HCT116 (cell line): ENCODE data around the gene NDUFAF2. TPM values are rescaled to one million over a fixed set of nuclear protein-coding genes. Genes with fewer than 3 reads are reported as not detected.

Source experiments
- ATAC-seq: fragments of 200-7000 bp; cut with Tn5 transposase; 2 replicates; pipeline ENCODE4 v1.9.1; 2020; ENCODE audit warnings: mild to moderate bottlenecking, moderate library complexity
- BruUV-seq: library from RNA; stranded (reverse); fragments of 400-500 nt; replicated peaks from 2 replicates; lab custom pipeline; 2021; lab: Mats Ljungman, UMichigan
- CTCF ChIA-PET: fragments of 300-600 bp; sonication (Branson Sonifier 250); formaldehyde crosslinking; loops from one replicate; lab custom pipeline; 2021; ENCODE audit warnings: antibody characterized with exemption; lab: Charles Lee
- POLR2A ChIA-PET: fragments of 300-600, 350-600 bp; sonication (Branson Sonifier 250); formaldehyde crosslinking; loops from one replicate; lab custom pipeline; 2021; ENCODE audit warnings: antibody characterized with exemption; lab: Charles Lee
- RAD21 ChIA-PET, 2 experiments: fragments of 300-600 bp; sonication (Branson Sonifier 250); formaldehyde crosslinking; loops; one replicate each; lab custom pipeline; 2023; ENCODE audit warnings: low total read pairs in 2 of 2; ENCODE audit not compliant: uncharacterized antibody in 2 of 2, unreplicated experiment in 2 of 2, low non-redundant PET in 1 of 2; lab: Charles Lee
- DNase-seq: peaks from one replicate; pipeline ENCODE4 v3.0.0-alpha.2; 2010; ENCODE audit warnings: low read depth, low spot score
- H2AFZ ChIP-seq: fragments of 200-600 bp; shearing (Covaris generic), sonication (generic); 2 replicates; pipeline ENCODE4 v1.6.1; 2017; ENCODE audit warnings: low read depth, mixed run types, mixed read lengths, antibody characterized with exemption, low read length; ENCODE audit not compliant: poor library complexity, severe bottlenecking
- H3K27ac ChIP-seq: 2 replicates; pipeline ENCODE4 v1.5.1; 2012; ENCODE audit warnings: low read depth, low read length
- H3K27me3 ChIP-seq: fragments of 200-600 bp; sonication (generic); 2 replicates; pipeline ENCODE4 v1.6.1; 2016; ENCODE audit warnings: mixed run types, low read length, mixed read lengths; ENCODE audit not compliant: insufficient read depth
- H3K36me3 ChIP-seq, 2 experiments: fragments of 200-500 bp in 1 of 2; fragments of 200-600 bp in 1 of 2; sonication (Bioruptor generic) in 1 of 2; sonication (generic) in 1 of 2; 2 replicates each; pipeline versions ENCODE4 v1.5.1 to v1.6.1; 2014 to 2016; ENCODE audit warnings: low read length in 2 of 2, inconsistent platforms in 1 of 2, mixed read lengths in 1 of 2, mixed run types in 1 of 2; ENCODE audit not compliant: insufficient read depth in 2 of 2, control insufficient read depth in 1 of 2
- H3K4me1 ChIP-seq, 2 experiments: fragments of 200-600 bp in 1 of 2; sonication (generic) in 1 of 2; 2 replicates each; pipeline versions ENCODE4 v1.5.1 to v1.6.1; 2012 to 2017; ENCODE audit warnings: low read length in 2 of 2, inconsistent platforms in 1 of 2, mild to moderate bottlenecking in 1 of 2, mixed read lengths in 1 of 2, mixed run types in 1 of 2, moderate library complexity in 1 of 2; ENCODE audit not compliant: insufficient read depth in 2 of 2, control insufficient read depth in 1 of 2
- H3K4me2 ChIP-seq: fragments of 200-600 bp; sonication (generic); 2 replicates; pipeline ENCODE4 v1.6.1; 2017; ENCODE audit warnings: mixed run types, low read length, mixed read lengths
- H3K4me3 ChIP-seq, 2 experiments: fragments of 200-600 bp in 1 of 2; sonication (generic) in 1 of 2; replicated peaks in 1 of 2; 2 replicates each; pipeline ENCODE4 v1.5.1; 2011 to 2016; ENCODE audit warnings: low read length in 2 of 2, control low read depth in 1 of 2, low read depth in 1 of 2, mild to moderate bottlenecking in 1 of 2, mixed read lengths in 1 of 2, mixed run types in 1 of 2
- H3K79me2 ChIP-seq: fragments of 200-600 bp; sonication (generic); 2 replicates; pipeline ENCODE4 v1.6.1; 2017; ENCODE audit warnings: mild to moderate bottlenecking, mixed run types, low read length, moderate library complexity, mixed read lengths; ENCODE audit not compliant: insufficient read depth
- H3K9ac ChIP-seq: fragments of 200-600 bp; sonication (generic); 2 replicates; pipeline ENCODE4 v1.6.1; 2016; ENCODE audit warnings: low read length, mixed read lengths
- H3K9me2 ChIP-seq: fragments of 200-600 bp; sonication (generic), shearing (Covaris generic); 2 replicates; pipeline ENCODE4 v1.6.1; 2017; ENCODE audit warnings: mixed run types, mild to moderate bottlenecking, moderate library complexity; ENCODE audit not compliant: insufficient read depth
- H3K9me3 ChIP-seq, 2 experiments: fragments of 200-500 bp in 1 of 2; fragments of 200-600 bp in 1 of 2; sonication (Bioruptor generic) in 1 of 2; sonication (generic) in 1 of 2; 2 replicates each; pipeline ENCODE4 v1.6.1; 2014 to 2017; ENCODE audit warnings: low read length in 2 of 2, mixed read lengths in 2 of 2, inconsistent platforms in 1 of 2, low read depth in 1 of 2, mild to moderate bottlenecking in 1 of 2, mixed run types in 1 of 2, moderate library complexity in 1 of 2; ENCODE audit not compliant: control insufficient read depth in 1 of 2, insufficient read depth in 1 of 2
- H4K20me1 ChIP-seq: fragments of 200-600 bp; sonication (generic), shearing (Covaris generic); 2 replicates; pipeline ENCODE4 v1.6.1; 2017; ENCODE audit warnings: mixed run types, mild to moderate bottlenecking, moderate library complexity; ENCODE audit not compliant: insufficient read depth
- CBX3 ChIP-seq: IDR thresholded peaks from 2 replicates; pipeline ENCODE4 v1.6.1; 2012; ENCODE audit warnings: low read depth
- CEBPB ChIP-seq: IDR thresholded peaks from 2 replicates; pipeline ENCODE4 v1.6.1; 2012; ENCODE audit warnings: low read depth
- CTCF ChIP-seq, 3 experiments: fragments of 200-600 bp in 1 of 3; sonication (generic) in 1 of 3; IDR thresholded peaks in 2 of 3; conservative IDR thresholded peaks in 1 of 3; 2 replicates each; pipeline ENCODE4 v1.5.1; 2012 to 2017; ENCODE audit warnings: low read depth in 2 of 3, low read length in 2 of 3, antibody characterized with exemption in 1 of 3, borderline replicate concordance in 1 of 3, control low read depth in 1 of 3, mild to moderate bottlenecking in 1 of 3, mixed read lengths in 1 of 3, mixed run types in 1 of 3, moderate library complexity in 1 of 3; ENCODE audit not compliant: insufficient read depth in 1 of 3
- ELF1 ChIP-seq: IDR thresholded peaks from 2 replicates; pipeline ENCODE4 v1.6.1; 2012; ENCODE audit warnings: low read depth, borderline replicate concordance
- EZH2 ChIP-seq: fragments of 200-600 bp; sonication (generic); IDR thresholded peaks from 2 replicates; pipeline ENCODE4 v1.6.1; 2017; ENCODE audit warnings: antibody characterized with exemption, mixed run types
- FOSL1 ChIP-seq: IDR thresholded peaks from 2 replicates; pipeline ENCODE4 v1.6.1; 2012; ENCODE audit warnings: low read depth
- JUND ChIP-seq: IDR thresholded peaks from 2 replicates; pipeline ENCODE4 v1.6.1; 2012
- MAX ChIP-seq: IDR thresholded peaks from 2 replicates; pipeline ENCODE4 v1.6.1; 2012
- RAD21 ChIP-seq: IDR thresholded peaks from 2 replicates; pipeline ENCODE4 v1.6.1; 2012; ENCODE audit warnings: low read depth, mild to moderate bottlenecking
- SIN3A ChIP-seq: IDR thresholded peaks from 2 replicates; pipeline ENCODE4 v1.6.1; 2012; ENCODE audit warnings: low read depth
- SP1 ChIP-seq: IDR thresholded peaks from 2 replicates; pipeline ENCODE4 v1.6.1; 2012; ENCODE audit warnings: low read depth
- SRF ChIP-seq: IDR thresholded peaks from 2 replicates; pipeline ENCODE4 v1.6.1; 2012; ENCODE audit warnings: low read depth
- TCF7L2 ChIP-seq: IDR thresholded peaks from 2 replicates; pipeline ENCODE4 v1.7.0; 2011; ENCODE audit warnings: borderline replicate concordance, inconsistent platforms; ENCODE audit not compliant: insufficient read depth, insufficient read length; ENCODE audit errors: extremely low read depth
- YY1 ChIP-seq: IDR thresholded peaks from 2 replicates; pipeline ENCODE4 v1.6.1; 2011; ENCODE audit warnings: low read length, low read depth, moderate library complexity, mild to moderate bottlenecking; ENCODE audit not compliant: insufficient replicate concordance; ENCODE audit errors: extremely low read depth
- ZFX ChIP-seq: fragments of 450-650 bp; IDR thresholded peaks from 2 replicates; pipeline ENCODE4 v1.6.1; 2017
- ZNF274 ChIP-seq: fragments of 200-500 bp; sonication (Bioruptor generic); IDR thresholded peaks from 2 replicates; pipeline ENCODE4 v1.6.1; 2014; ENCODE audit warnings: mild to moderate bottlenecking, low read depth, low read length, inconsistent platforms
- intact Hi-C: fragments of 100-400 bp; cut with micrococcal nuclease; formaldehyde crosslinking; loops from 2 replicates; pipeline ENCODE4 v1.10.0; 2022
- total RNA-seq: library from RNA; stranded (reverse); gene quantifications from one replicate; pipeline ENCODE4 v1.2.1, GENCODE V29; 2021; ENCODE audit not compliant: unreplicated experiment

The NDUFAF2 gene
- total RNA-seq, 1 experiment from 2014 or later, result 36.9 TPM

- Histone ChIP-seq H3K9me3 (no peaks in the 10 kb centered on the region), H3K4me3 (no peak overlapping the region), H3K9me2 (no peaks in the 10 kb centered on the region), H3K27me3 (no peaks in the 10 kb centered on the region), H4K20me1 (no peaks in the 10 kb centered on the region), H3K36me3 (no peaks in the 10 kb centered on the region), H2AFZ (no peak overlapping the region), H3K79me2 (no peaks in the 10 kb centered on the region), H3K27ac (no peak overlapping the region), H3K4me1 (no peaks in the 10 kb centered on the region), H3K4me2 (no peak overlapping the region), H3K9ac (no peak overlapping the region)
- DNase-seq, result no peak
- ChIA-PET POLR2A (no interaction called here), CTCF (interaction anchor here (1.4 kb wide), 1 partner anchor 181 kb away, joined by 4 read pairs; no protein-coding TSS in a partner anchor), RAD21 (no interaction called here)
- TF ChIP-seq MAX, result no peak
- TF ChIP-seq EZH2, result no peak
- no peak for TF ChIP-seq RAD21
- TF ChIP-seq JUND, result no peak
- no peak for TF ChIP-seq SP1
- no peak for TF ChIP-seq CEBPB
- TF ChIP-seq CBX3, result no peak
- no peak for TF ChIP-seq TCF7L2
- TF ChIP-seq SRF, result no peak
- TF ChIP-seq CTCF (IDR thresholded peaks at IDR 0.05 in 2 of 3, conservative IDR thresholded peaks at IDR 0.05 in 1 of 3; ENCODE audit: borderline replicate concordance in 1 of 3, insufficient read depth in 1 of 3, low read depth in 2 of 3, low read length in 2 of 3), result no peak
- TF ChIP-seq ELF1, result no peak
- TF ChIP-seq ZNF274, result no peak
- no peak for TF ChIP-seq FOSL1
- TF ChIP-seq ZFX, result no peak
- TF ChIP-seq YY1, result no peak
- TF ChIP-seq SIN3A, result no peak
- BruUV-seq, result no TSS peak
- ATAC-seq, result no peak
- intact Hi-C loops, result no loop called here
Observed at GRCh38 chr5:61139931-61140330, 194.9 kb downstream of the NDUFAF2 start.
